Right lobe of liver (tissue), 6 donors: ENCODE data around the gene LITAF. TPM values are rescaled to one million over a fixed set of nuclear protein-coding genes. Genes with fewer than 3 reads are reported as not detected.

Experiments used
- ATAC-seq, 4 donors: fragments of 200-7000 bp; cut with Tn5 transposase; one replicate each; pipeline ENCODE4 v1.9.1; 2020; ENCODE audit warnings: mild to moderate bottlenecking in 4 of 4, moderate library complexity in 4 of 4
- DNase-seq, 3 donors: peaks; one replicate each; pipeline ENCODE4 v3.0.0-alpha.2; 2020
- H3K27ac ChIP-seq, 3 donors: fragments of 200-600 bp; one replicate each; pipeline ENCODE4 v1.8.0; 2022
- H3K27me3 ChIP-seq, 2 donors: fragments of 200-600 bp; one replicate each; pipeline ENCODE4 v1.8.0; 2022
- H3K36me3 ChIP-seq, 4 donors: fragments of 200-600 bp; sonication (generic) in 1 of 4; one replicate each; pipeline versions ENCODE4 v1.5.1 to v1.8.0; 2017 to 2022; ENCODE audit warnings: control low read depth in 1 of 4
- H3K4me1 ChIP-seq, 4 donors: fragments of 200-600 bp; sonication (generic) in 1 of 4; one replicate each; pipeline versions ENCODE4 v1.5.1 to v1.8.0; 2017 to 2022; ENCODE audit warnings: control low read depth in 1 of 4
- H3K4me3 ChIP-seq, 3 donors: fragments of 200-600 bp; one replicate each; pipeline ENCODE4 v1.8.0; 2022
- H3K9me3 ChIP-seq, 4 donors: fragments of 200-600 bp; sonication (generic) in 1 of 4; one replicate each; pipeline versions ENCODE4 v1.5.1 to v1.8.0; 2017 to 2022; ENCODE audit warnings: control low read depth in 1 of 4
- POLR2A ChIP-seq: fragments of 450-650 bp; IDR thresholded peaks from one replicate; pipeline ENCODE4 v1.6.1; 2017; ENCODE audit warnings: antibody characterized with exemption, mild to moderate bottlenecking
- WGBS: methylation state at CpG from one replicate; pipeline ENCODE4 v1.1.6; 2018; ENCODE audit warnings: low coverage, low lambda C conversion rate; ENCODE audit not compliant: insufficient coverage; ENCODE audit errors: missing lambda C conversion rate; 5-methylcytosine and 5-hydroxymethylcytosine counted together
- intact Hi-C, 2 donors: fragments of 100-400 bp; cut with DNase I; formaldehyde crosslinking; loops; one replicate each; pipeline versions ENCODE4 v1.11.2 to v1.14.1; 2022
- long read RNA-seq: library from polyadenylated mRNA; unstranded; transcript quantifications from one replicate; pipeline ENCODE4 v2.0.0, GENCODE V29; 2019
- total RNA-seq, 6 experiments: library from RNA; depleted of rRNA in 2 of 6; stranded (reverse); fragments of >200 nt in 2 of 6; fragmentation: NEBNext Ultra II Directional in 3 of 6; extraction: Animal tissue kit (Norgen Biotek cat#: 25700) in 3 of 6; gene quantifications; one replicate each; pipeline versions ENCODE4 v1.1.0 to v1.2.4, GENCODE V29; 2016 to 2023
- TF ChIP-seq, protein P1 (sequence below), 4 donors: fragments of 200-600 bp in 3 of 4; fragments of 450-650 bp in 1 of 4; IDR thresholded peaks; one replicate each; pipeline versions ENCODE4 v1.5.1 to v1.8.0; 2016 to 2022; ENCODE audit warnings: antibody characterized with exemption in 4 of 4, mild to moderate bottlenecking in 2 of 4
- donor health status: DM: no; HTN: yes; CAD: no.
- donor health status: DM: no; HTN: no; CAD: no.
- donor health status: DM: no; HTN: no; CAD: no.
- donor health status: DM: no; HTN: yes; CAD: no.
- donor health status: DM: no; HTN: yes; CAD: no.

The LITAF gene
- 100 to 1,000 TPM in 1 of 6 experiments, 10 to 100 TPM in 5; 43.7 to 148 (median 59.1) TPM for total RNA-seq
- long read RNA-seq, transcript LITAF-221 (4 exons, 2,467 nt), result major isoform, 10 of 17 reads
- long read RNA-seq, partial matches to known transcripts, result 3 of 17 reads
- long read RNA-seq, other reads (novel, unspliced or antisense), result 3 of 17 reads

DNA sequence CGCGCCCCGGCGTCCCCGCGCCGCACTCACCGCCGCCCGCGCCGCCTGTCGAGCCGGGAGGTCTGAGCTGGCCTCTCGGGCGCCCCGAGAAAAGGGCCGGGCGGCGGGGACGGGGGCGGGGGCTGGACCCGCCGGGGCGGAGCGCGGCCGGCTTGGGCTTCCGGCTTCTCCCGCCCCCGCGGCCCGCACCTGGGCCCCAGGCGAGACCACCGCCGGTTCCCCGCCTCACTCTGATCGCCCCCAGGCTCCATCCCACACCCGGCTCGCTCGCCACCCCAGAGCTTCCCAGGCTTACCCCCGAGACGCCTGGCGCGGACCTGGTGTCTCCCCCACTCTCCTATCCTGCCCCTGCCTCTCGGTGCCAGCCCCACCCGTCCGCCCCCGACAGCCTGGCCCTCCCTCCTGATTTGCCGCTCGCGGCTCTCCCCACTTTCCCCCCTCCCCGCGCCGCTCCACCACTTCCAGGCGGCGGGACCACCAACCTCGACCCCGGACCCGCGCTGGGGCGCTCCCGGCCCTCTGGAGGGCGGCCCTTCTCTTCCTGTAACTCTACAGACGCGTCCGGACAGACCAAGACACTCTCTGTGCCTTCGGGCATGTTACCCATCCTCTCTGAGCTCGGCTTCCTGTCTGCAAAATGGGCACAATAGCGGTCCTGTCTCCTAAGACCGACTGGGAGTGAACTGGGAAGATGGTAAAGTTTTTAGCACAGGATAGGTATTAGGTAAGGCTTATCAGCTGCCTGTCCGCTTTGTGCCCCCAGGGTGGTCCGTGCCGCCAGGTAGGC, at the start of gene LITAF:
LITAF (minus strand) TSS at position 64 of the 787 bp plus-strand sequence. CDS start 30,189 bp downstream, outside the sequence.
- TF ChIP-seq POLR2A, result peak; percentile 95
- TF ChIP-seq, protein P1, sequence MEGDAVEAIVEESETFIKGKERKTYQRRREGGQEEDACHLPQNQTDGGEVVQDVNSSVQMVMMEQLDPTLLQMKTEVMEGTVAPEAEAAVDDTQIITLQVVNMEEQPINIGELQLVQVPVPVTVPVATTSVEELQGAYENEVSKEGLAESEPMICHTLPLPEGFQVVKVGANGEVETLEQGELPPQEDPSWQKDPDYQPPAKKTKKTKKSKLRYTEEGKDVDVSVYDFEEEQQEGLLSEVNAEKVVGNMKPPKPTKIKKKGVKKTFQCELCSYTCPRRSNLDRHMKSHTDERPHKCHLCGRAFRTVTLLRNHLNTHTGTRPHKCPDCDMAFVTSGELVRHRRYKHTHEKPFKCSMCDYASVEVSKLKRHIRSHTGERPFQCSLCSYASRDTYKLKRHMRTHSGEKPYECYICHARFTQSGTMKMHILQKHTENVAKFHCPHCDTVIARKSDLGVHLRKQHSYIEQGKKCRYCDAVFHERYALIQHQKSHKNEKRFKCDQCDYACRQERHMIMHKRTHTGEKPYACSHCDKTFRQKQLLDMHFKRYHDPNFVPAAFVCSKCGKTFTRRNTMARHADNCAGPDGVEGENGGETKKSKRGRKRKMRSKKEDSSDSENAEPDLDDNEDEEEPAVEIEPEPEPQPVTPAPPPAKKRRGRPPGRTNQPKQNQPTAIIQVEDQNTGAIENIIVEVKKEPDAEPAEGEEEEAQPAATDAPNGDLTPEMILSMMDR (IDR thresholded peaks at IDR 0.05), result no peak
- ATAC-seq (peak; percentile 66 to 87 (median 81)), DNase-seq (peak; percentile 76 to 83 (median 79))
- WGBS, result 6% methylated on average over 25 of the region's 74 CpGs
- H3K27ac ChIP-seq, result peak within 1 kb of the TSS; percentile 91 to 97 (median 95)
- H3K9me3 ChIP-seq, result no peaks in the 10 kb centered on the region
- peaks cover 0 to 27% (median 10%) of the 10 kb centered on the region in 4 donors for H3K4me1 ChIP-seq
- H3K36me3 ChIP-seq, result no peaks in the 10 kb centered on the region
- no peaks in the 10 kb centered on the region for H3K27me3 ChIP-seq
- intact Hi-C loops, result no loop called here
- H3K4me3 ChIP-seq, result peak within 1 kb of the TSS; percentile 45 to 77 (median 71)

DNA sequence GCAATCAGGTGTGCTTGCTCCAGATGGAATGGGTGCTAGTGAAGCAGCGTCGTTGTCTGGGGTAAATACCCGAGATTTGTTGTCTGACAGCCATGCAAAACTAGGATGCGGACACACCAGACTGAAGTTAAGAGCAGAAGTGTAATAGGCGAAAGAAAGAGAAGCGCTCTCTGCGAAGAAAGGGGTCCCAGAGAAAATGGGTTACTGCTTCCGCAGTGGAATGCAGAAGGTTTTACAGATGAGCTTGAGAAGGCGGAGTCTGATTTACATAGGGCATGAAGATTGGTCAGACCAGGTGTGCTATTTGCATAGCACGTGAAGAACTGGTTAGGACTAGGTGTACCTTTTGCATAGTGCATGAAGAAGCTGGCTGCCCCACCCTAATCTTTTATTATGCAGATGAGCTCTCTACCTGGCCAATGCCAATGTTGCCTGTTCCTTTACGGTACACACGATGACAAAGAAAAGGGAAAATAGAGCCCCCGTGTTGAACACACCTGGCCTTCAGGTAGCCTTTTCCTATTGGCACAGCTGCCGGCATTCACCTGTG, 49.5 kb upstream of the LITAF start:
- intact Hi-C loops, result no loop called here
- Histone ChIP-seq H3K27ac (no peak overlapping the region), H3K27me3 (no peaks in the 10 kb centered on the region), H3K36me3 (no peaks in the 10 kb centered on the region), H3K4me1 (peaks cover 0 to 17% (median 7%) of the 10 kb centered on the region in 4 donors), H3K4me3 (no peak overlapping the region), H3K9me3 (no peaks in the 10 kb centered on the region)
- no peak for ATAC-seq
- TF ChIP-seq, protein P1 (IDR thresholded peaks at IDR 0.05), result no peak
- TF ChIP-seq POLR2A, result no peak
- 60% methylated on average over 12 of the region's 14 CpGs for WGBS
- DNase-seq, result no peak

DNA sequence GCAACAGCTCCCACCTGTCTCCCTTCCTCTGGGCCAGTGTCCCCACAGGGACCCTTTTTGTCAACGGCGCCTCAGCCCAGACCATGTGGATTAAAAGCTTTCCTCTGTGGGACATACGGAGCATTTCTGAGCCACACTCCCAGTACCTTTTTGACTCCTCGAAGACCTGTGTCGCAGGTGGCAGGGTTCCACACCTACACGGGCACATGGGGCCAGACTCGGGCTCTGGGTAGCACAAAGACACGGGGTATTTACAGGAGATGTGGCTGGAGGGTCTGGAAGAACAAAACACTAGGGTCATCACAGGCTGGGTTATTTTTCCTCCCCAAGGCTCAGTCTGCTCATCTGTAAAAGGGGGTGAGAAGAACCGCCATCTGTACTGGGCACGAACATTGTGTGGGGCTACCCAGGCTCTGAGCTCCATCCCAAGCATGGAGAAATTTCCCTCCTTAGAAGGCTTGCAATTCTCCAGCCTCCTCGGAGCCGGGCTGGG, 49.0 kb upstream of the LITAF start:
- Histone ChIP-seq H3K27me3 (no peaks in the 10 kb centered on the region), H3K36me3 (no peaks in the 10 kb centered on the region), H3K9me3 (no peaks in the 10 kb centered on the region), H3K4me3 (no peak overlapping the region), H3K27ac (no peak overlapping the region), H3K4me1 (peaks cover 0 to 12% (median 3%) of the 10 kb centered on the region in 4 donors)
- 83% methylated on average over 7 of the region's 12 CpGs for WGBS
- intact Hi-C loops, result no loop called here
- DNase-seq, result no peak
- no peak for TF ChIP-seq POLR2A
- TF ChIP-seq, protein P1 (IDR thresholded peaks at IDR 0.05), result no peak
- ATAC-seq, result no peak

DNA sequence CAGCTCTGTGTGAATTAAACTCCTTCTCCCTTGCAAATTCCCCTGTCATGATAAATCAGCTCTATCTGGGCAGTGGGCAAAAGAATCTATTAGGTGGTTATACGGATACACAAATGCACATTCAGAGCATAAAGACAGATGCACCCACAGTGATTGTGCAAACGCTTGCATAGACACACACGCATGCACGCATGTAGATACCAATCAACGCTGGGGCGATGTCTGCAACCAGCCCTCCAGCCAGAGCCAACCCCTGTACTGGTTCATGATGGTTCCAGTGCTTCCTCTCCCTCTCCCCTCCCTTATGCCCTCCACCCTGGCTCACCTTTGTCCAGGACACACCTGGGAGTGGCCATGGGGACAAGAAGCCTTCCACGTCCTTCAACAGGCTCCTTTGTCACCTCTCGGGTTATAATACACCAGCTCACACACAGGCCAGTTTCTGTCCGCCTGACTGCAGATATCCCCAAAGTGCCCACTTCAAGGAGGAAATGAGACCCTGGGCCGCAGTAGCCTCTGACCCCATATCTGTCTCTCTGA, 48.5 kb upstream of the LITAF start:
- DNase-seq (no peak), ATAC-seq (no peak)
- Histone ChIP-seq H3K27ac (no peak overlapping the region), H3K27me3 (no peaks in the 10 kb centered on the region), H3K4me1 (peaks cover 0 to 6% (median 0%) of the 10 kb centered on the region in 4 donors), H3K4me3 (no peak overlapping the region), H3K9me3 (no peaks in the 10 kb centered on the region), H3K36me3 (no peaks in the 10 kb centered on the region)
- WGBS, result 81% methylated on average over 3 of the region's 10 CpGs
- intact Hi-C loops, result no loop called here
- TF ChIP-seq, protein P1 (IDR thresholded peaks at IDR 0.05), result no peak
- TF ChIP-seq POLR2A, result no peak
